Neural progenitor cell (in vitro differentiated cells): ENCODE results near the gene FAM83F. TPM values are rescaled to one million over a fixed set of nuclear protein-coding genes. Genes with fewer than 3 reads are reported as not detected.
A peak's percentile ranks its signal among the peaks of the same experiment; 100 is the strongest.

Source experiments
- DNase-seq: peaks from one replicate; pipeline ENCODE4 v3.0.0-alpha.2; 2016; ENCODE audit warnings: low spot score
- H2AFZ ChIP-seq: fragments of 200-600 bp; sonication (generic); replicated peaks from 2 replicates; pipeline ENCODE4 v1.6.1; 2016; ENCODE audit warnings: antibody characterized with exemption
- H3F3A ChIP-seq: fragments of 200-600 bp; sonication (generic); 2 replicates; pipeline ENCODE4 v1.6.1; 2016; ENCODE audit warnings: antibody characterized with exemption, low read depth
- H3K27ac ChIP-seq: fragments of 200-600 bp; sonication (generic); 2 replicates; pipeline ENCODE4 v1.5.1; 2016; ENCODE audit warnings: mild to moderate bottlenecking
- H3K27me3 ChIP-seq: fragments of 200-600 bp; sonication (generic); 2 replicates; pipeline ENCODE4 v1.6.1; 2016; ENCODE audit warnings: mild to moderate bottlenecking, moderate library complexity
- H3K36me3 ChIP-seq: fragments of 200-600 bp; sonication (generic); 2 replicates; pipeline ENCODE4 v1.5.1; 2016
- H3K4me1 ChIP-seq: fragments of 200-600 bp; sonication (generic); 2 replicates; pipeline ENCODE4 v1.6.1; 2016; ENCODE audit warnings: mixed run types
- H3K4me2 ChIP-seq: fragments of 200-600 bp; sonication (generic); 2 replicates; pipeline ENCODE4 v1.6.1; 2016
- H3K4me3 ChIP-seq: fragments of 200-600 bp; sonication (generic); 2 replicates; pipeline ENCODE4 v1.5.1; 2016
- H3K79me2 ChIP-seq: fragments of 200-600 bp; sonication (generic); 2 replicates; pipeline ENCODE4 v1.6.1; 2016; ENCODE audit warnings: low read depth
- H3K9ac ChIP-seq: fragments of 200-600 bp; sonication (generic); 2 replicates; pipeline ENCODE4 v1.6.1; 2016
- H3K9me3 ChIP-seq: fragments of 200-600 bp; sonication (generic); 2 replicates; pipeline ENCODE4 v1.5.1; 2016; ENCODE audit warnings: low read depth
- H4K20me1 ChIP-seq: fragments of 200-600 bp; sonication (generic); 2 replicates; pipeline ENCODE4 v1.6.1; 2016; ENCODE audit warnings: low read depth
- H3K27ac Mint-ChIP-seq: 3 replicates; pipeline ENCODE4 v1.8.0; 2021; ENCODE audit warnings: mixed read lengths
- H3K27me3 Mint-ChIP-seq: 2 replicates; pipeline ENCODE4 v1.8.0; 2022; ENCODE audit warnings: low read depth, mild to moderate bottlenecking, inconsistent platforms, moderate library complexity, mixed read lengths; ENCODE audit not compliant: insufficient read depth
- H3K36me3 Mint-ChIP-seq: 3 replicates; pipeline ENCODE4 v1.8.0; 2021; ENCODE audit warnings: mixed read lengths
- H3K4me1 Mint-ChIP-seq: 3 replicates; pipeline ENCODE4 v1.8.0; 2021; ENCODE audit warnings: mixed read lengths
- H3K4me3 Mint-ChIP-seq: 3 replicates; pipeline ENCODE4 v1.8.0; 2021; ENCODE audit warnings: mild to moderate bottlenecking, moderate library complexity, mixed read lengths
- H3K9me3 Mint-ChIP-seq: 3 replicates; pipeline ENCODE4 v1.8.0; 2020; ENCODE audit warnings: mixed read lengths
- EZH2 ChIP-seq: fragments of 200-600 bp; sonication (generic); IDR thresholded peaks from 2 replicates; pipeline ENCODE4 v1.6.1; 2017; ENCODE audit warnings: antibody characterized with exemption, mild to moderate bottlenecking, moderate library complexity
- EZH2phosphoT487 ChIP-seq: fragments of 200-600 bp; sonication (generic); IDR thresholded peaks from 2 replicates; pipeline ENCODE4 v1.6.1; 2017; ENCODE audit warnings: antibody characterized with exemption
- total RNA-seq: library from RNA; depleted of rRNA; stranded (reverse); fragments of >200 nt; gene quantifications from 2 replicates; pipeline ENCODE4 v1.2.3, GENCODE V29; 2015; ENCODE audit warnings: low replicate concordance
- TF ChIP-seq, protein P1 (sequence below): fragments of 200-600 bp; sonication (generic); IDR thresholded peaks from 2 replicates; pipeline ENCODE4 v1.5.1; 2017; ENCODE audit warnings: antibody characterized with exemption, mild to moderate bottlenecking

The FAM83F gene
- total RNA-seq, 1 donor from 2014 or later = 0.09 TPM

DNA sequence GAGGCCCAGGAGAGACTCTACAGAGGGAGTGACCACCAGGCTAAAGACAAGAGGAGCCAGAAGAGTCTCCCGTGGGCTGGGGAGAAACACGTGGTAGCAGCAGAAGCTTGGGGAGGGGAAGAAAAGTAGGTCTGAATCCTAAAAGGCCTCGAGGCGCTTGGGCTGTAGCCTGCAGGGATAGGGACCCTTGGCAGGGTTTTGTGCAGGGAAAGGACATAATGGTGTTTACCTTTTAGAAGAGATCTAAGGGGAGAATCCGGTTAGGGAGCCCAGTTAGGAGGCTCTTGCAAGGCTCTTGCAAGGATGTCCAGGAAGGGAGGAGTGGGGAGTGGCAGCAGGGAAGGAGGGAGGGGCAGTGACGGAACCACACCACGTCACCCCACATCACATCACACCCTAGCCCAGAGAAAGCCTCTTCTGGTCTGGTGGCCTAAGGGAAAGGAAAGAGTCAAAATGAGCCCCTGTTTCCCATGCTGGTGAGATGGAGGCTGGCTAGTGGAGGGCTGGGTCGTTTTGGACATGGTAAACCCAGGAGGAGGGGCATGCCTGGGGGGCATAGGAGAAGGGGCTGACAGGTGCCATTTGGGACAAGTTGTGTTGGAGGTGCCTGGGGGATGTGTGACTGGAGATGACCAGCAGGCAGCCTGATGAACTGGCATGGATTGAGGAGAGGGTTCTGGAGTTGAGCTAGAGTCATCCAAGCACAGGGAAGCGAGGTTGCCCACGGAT, 6.2 kb upstream of the FAM83F start:
- Histone ChIP-seq H3K4me1 (no peaks in the 10 kb centered on the region), H2AFZ (no peak overlapping the region), H3K9me3 (no peaks in the 10 kb centered on the region), H3K4me2 (no peak overlapping the region), H3K4me3 (no peak overlapping the region), H3K27me3 (peaks cover 54% of the 10 kb centered on the region), H3K27ac (no peak overlapping the region), H3K9ac (no peak overlapping the region), H3K79me2 (no peaks in the 10 kb centered on the region), H4K20me1 (no peaks in the 10 kb centered on the region), H3K36me3 (no peaks in the 10 kb centered on the region), H3F3A (peaks cover 5% of the 10 kb centered on the region)
- H3K27me3 Mint-ChIP-seq = peaks cover 33% of the 10 kb centered on the region
- peak overlapping the region; percentile 61 for H3K27ac Mint-ChIP-seq
- peaks cover 7% of the 10 kb centered on the region for H3K4me1 Mint-ChIP-seq
- no peaks in the 10 kb centered on the region for H3K9me3 Mint-ChIP-seq
- no peaks in the 10 kb centered on the region for H3K36me3 Mint-ChIP-seq
- no peak for DNase-seq
- no peak for TF ChIP-seq EZH2
- TF ChIP-seq EZH2phosphoT487 = no peak
- TF ChIP-seq, protein P1, sequence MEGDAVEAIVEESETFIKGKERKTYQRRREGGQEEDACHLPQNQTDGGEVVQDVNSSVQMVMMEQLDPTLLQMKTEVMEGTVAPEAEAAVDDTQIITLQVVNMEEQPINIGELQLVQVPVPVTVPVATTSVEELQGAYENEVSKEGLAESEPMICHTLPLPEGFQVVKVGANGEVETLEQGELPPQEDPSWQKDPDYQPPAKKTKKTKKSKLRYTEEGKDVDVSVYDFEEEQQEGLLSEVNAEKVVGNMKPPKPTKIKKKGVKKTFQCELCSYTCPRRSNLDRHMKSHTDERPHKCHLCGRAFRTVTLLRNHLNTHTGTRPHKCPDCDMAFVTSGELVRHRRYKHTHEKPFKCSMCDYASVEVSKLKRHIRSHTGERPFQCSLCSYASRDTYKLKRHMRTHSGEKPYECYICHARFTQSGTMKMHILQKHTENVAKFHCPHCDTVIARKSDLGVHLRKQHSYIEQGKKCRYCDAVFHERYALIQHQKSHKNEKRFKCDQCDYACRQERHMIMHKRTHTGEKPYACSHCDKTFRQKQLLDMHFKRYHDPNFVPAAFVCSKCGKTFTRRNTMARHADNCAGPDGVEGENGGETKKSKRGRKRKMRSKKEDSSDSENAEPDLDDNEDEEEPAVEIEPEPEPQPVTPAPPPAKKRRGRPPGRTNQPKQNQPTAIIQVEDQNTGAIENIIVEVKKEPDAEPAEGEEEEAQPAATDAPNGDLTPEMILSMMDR = no peak
- H3K4me3 Mint-ChIP-seq = no peak overlapping the region

DNA sequence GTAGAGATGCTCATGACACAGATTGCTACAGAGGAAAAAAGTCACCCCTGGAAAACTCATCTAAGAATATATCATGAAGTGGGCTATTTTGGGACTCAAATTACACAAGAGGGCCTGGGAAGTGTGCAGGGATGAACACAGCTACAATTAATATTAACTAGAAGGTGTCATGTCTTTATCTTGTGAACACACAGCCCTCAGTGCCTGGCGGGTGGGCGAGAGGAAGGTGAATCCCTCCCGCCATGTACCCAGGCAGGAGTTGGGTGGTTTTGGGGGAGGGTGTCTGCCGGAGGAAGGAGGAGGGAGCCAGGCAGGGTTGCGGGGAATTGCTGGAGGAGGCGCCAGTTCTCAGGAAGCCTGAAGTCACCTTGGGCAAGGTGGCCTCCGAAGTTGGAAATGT, 5.1 kb upstream of the FAM83F start:
- Histone ChIP-seq H3F3A (peaks cover 9% of the 10 kb centered on the region), H3K27me3 (peaks cover 65% of the 10 kb centered on the region), H3K4me3 (no peak overlapping the region), H3K36me3 (no peaks in the 10 kb centered on the region), H3K9me3 (no peaks in the 10 kb centered on the region), H4K20me1 (peaks cover 3% of the 10 kb centered on the region), H3K4me2 (no peak overlapping the region), H2AFZ (no peak overlapping the region), H3K27ac (no peak overlapping the region), H3K4me1 (no peaks in the 10 kb centered on the region), H3K9ac (no peak overlapping the region), H3K79me2 (no peaks in the 10 kb centered on the region)
- DNase-seq = no peak
- Mint-ChIP-seq H3K27ac (no peak overlapping the region), H3K27me3 (peaks cover 37% of the 10 kb centered on the region), H3K9me3 (no peaks in the 10 kb centered on the region), H3K36me3 (no peaks in the 10 kb centered on the region), H3K4me3 (no peak overlapping the region), H3K4me1 (peaks cover 11% of the 10 kb centered on the region)
- TF ChIP-seq, protein P1 = no peak
- TF ChIP-seq EZH2 = no peak
- TF ChIP-seq EZH2phosphoT487 = no peak

DNA sequence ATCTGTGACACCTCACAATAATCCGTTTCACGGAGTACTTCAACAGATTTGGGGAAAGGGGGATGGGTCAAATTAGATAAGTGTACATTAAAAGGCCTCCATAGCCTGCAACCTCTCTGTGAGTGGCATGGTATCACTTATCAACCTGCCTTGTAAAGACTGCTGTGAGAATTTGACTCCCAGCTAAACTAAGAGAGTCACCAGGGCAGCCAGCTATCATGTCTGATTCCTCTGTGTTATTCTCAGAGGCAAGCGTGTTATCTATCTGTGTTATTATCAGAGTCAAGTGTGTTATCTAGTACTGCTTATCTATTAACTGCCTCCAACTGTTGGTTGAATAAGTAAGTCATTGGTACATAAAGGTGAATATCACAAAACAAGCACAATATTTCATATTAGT, 4.1 kb upstream of the FAM83F start:
- no peak overlapping the region for H3K27ac Mint-ChIP-seq

More for the DNA sequence above, 4.1 kb upstream of the FAM83F start:
- DNase-seq = no peak
- Histone ChIP-seq H3K4me2 (no peak overlapping the region), H3K4me1 (no peaks in the 10 kb centered on the region), H3F3A (peaks cover 15% of the 10 kb centered on the region), H3K27me3 (peaks cover 72% of the 10 kb centered on the region), H3K9ac (no peak overlapping the region), H3K27ac (no peak overlapping the region), H3K79me2 (no peaks in the 10 kb centered on the region), H3K9me3 (no peaks in the 10 kb centered on the region), H3K4me3 (no peak overlapping the region), H3K36me3 (no peaks in the 10 kb centered on the region), H4K20me1 (peaks cover 3% of the 10 kb centered on the region), H2AFZ (no peak overlapping the region)
- Mint-ChIP-seq H3K36me3 (no peaks in the 10 kb centered on the region), H3K4me3 (no peak overlapping the region), H3K27me3 (peaks cover 38% of the 10 kb centered on the region), H3K4me1 (peaks cover 11% of the 10 kb centered on the region), H3K9me3 (no peaks in the 10 kb centered on the region)
- TF ChIP-seq EZH2 (no peak), EZH2phosphoT487 (no peak)
- TF ChIP-seq, protein P1 = no peak
